HS-27A (cell line): ENCODE results near the gene ALG5.

Source experiments
- DNase-seq: peaks from one replicate; pipeline ENCODE4 v3.0.0-alpha.2; 2012; ENCODE audit warnings: low read depth, missing footprints

The ALG5 gene

DNA sequence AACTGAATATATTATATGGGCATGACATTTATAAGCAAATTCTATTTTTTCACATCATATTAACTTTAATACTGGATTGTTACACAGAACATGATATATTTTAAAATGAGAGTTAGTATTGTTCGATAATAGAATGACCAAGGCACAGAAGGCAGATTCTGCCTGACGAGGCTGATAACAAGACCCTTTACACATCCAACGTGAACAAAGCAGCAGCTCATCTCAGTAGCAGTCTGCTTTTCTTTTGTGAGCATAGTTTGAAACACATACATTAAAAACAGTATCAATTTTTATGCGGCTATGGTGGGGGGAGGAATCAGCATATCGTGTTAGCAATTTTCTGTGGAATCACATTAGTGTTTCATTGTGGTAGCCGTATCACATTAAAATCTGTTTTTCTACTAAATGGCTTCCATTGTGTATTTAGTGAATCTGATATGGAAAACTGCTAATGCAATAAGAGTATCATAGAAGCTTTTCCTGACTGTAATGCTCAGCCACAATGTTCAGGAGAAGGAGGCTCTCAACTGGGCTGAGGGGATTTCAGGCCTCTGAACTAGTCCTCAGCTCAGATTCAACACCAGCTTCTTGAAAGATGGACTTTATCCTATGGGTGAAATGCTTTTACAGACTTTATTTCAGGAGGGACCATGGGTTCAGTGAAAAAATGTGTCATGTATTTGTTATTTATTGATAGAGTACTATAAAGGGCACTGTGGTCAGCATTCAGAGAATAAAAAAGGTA, 83.1 kb downstream of the ALG5 start:
- no peak for DNase-seq

DNA sequence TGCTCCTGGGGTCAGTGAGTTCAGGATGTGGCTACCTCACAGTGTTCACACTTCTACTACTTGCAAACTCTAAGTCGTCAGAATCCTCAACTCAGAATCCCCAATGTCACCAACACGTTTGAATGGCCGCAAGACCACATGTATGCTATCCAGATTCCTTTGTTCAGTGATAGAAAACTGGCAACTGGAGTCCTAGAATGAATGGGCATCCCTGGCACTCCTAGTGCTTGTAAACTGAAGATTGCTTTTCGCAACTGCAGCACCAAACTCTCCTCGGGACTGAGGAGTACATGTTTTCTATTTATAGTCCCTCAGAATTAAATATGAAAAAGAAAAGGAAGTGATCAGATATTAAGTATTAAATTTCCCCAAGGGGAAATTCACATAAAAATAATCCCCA, 84.0 kb downstream of the ALG5 start:
- DNase-seq = no peak

DNA sequence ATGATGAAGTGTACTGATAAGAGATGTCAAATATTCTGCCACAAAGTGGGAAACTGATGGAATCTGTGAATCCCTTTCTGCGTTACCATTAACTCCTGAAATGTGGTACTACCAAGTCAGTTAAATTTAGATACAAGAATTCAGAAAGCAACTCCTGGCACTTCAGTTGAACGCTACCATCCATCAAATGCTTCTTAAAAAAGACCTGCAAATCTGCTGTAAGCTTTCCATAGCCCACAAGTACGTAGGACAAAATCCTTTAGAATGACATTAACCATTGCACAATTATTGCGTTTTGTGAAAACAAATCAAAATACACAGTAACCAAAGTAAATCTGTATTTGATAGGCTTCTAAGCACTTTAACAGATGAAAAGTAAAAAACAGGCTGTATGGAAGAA, 84.5 kb downstream of the ALG5 start:
- no peak for DNase-seq

DNA sequence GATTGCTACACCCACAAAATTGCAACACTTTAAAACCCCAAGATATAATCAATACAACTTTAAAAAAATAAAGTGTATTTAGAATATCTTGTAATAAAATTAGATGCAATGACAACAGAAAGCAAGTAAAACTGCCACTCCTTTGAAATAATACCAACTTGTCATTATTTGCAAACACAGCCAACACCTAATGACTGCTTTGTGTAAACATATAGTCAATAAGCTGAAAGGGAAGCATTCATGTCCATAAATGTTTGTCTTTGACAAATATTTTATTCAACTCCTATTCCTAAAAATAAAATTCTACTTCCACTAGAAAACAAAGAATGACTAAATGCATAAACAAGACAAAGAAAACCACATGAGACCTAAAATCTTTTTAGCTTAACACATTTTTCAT, 85.7 kb downstream of the ALG5 start:
- no peak for DNase-seq

DNA sequence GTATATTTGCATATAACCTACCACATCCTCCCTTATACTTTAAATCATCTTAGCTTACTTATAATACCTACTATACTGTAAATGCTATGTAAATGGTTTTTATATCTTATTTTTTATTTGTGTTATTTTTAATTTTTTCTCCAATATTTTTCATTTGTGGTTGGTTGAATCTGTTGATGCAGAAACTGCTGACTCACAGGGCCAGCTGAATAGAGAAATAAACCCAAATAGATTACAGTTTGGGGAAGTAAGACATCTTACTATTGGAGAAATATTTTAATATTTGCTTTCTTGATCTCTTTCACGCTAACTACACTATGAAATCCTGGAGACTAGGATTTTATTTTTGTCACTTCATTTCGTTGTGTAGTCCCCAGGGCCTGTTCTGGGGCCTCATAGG, 86.2 kb downstream of the ALG5 start:
- no peak for DNase-seq

DNA sequence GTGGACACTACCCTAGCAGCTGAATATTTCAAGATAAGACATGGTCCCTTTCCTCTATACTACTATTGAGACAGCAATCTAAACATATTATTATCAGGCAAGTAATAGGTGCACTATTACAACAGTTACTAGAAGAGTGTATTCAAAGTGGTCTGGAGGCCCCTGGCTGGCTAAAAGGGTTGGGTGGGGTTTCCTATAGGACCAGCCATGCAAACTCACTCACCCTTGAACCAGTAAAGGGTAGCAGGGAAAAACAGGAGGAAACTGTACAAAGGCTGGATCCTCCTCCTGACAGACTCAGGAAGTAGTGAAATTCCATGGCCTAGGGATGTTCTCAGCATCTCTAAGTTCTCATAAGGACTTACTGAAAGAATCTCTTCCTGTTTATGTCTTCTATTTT, 86.8 kb downstream of the ALG5 start:
- no peak for DNase-seq

DNA sequence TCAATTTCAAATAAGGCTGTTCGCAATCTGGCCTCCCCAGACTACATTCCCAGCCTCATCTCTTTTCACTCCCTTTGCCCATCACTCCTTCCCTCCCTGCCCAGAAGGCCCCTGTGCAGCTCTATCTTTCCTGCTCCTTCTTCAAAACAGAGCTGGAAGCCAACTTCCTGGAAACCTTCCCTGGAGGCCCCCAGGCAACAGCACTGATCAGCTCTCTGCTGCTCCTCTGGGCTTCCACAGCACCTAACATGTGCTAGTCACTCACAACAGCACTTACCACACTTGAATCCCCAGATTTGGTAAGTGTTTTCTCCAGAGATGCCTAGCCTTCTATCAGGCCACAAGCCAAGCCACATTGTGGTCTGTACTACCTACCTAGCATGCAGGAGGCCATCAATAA, 88.6 kb downstream of the ALG5 start:
- no peak for DNase-seq

DNA sequence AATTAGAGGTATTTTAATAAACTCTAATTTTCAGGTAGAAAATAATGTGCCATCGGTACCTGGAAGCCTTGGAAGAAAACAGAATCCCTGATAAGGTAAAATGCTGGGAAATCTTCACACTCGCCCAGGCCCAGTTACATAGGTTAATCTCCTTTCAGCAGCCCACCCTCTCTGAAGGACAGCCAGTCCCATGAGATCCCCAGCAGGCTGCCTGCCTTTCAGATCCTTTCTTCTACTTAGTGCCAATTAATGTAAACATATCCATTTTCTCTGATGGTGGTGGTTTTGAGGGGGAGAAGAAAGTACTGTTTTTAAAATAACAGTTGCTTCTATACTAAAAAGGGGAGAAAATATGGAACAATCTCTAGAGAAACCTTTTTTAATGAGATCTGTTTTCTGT, 91.3 kb downstream of the ALG5 start:
- DNase-seq = no peak

DNA sequence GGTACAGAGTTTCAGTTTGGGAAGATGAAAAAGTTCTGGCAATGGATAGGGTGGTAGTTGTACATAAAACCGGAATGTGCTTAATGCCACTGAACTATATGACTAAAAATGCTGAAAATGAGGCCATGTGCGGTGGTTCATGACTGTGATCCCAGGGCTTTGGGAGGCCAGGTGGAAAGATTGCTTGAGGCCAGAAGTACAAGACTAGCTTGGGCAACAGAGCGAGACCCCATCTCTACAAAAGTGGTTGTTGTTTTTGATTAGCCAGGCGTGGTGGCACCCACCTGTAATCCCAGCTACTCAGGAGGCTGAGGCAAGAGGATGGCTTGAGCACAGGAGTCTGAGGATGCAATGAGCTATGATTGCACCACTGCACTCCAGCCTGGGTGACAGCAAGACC, 91.9 kb downstream of the ALG5 start:
- no peak for DNase-seq

DNA sequence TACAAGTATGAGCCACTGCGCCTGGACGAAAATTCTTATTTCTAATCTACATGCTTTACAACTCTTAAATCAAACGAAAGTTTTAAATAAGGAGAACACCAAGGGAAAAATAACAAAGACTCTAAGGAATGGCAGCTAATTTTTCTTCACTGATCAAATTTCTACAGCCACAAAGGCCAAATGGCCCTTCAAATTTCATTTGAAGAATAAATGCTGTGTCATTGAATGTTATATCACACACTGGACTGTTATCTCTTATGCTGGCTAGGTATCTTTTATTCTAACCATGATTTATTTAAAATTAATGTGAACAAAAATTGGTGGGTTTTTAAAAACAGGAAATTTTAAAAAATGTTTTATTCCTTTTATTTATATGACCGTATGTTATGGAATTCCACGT, 93.2 kb downstream of the ALG5 start:
- no peak for DNase-seq

DNA sequence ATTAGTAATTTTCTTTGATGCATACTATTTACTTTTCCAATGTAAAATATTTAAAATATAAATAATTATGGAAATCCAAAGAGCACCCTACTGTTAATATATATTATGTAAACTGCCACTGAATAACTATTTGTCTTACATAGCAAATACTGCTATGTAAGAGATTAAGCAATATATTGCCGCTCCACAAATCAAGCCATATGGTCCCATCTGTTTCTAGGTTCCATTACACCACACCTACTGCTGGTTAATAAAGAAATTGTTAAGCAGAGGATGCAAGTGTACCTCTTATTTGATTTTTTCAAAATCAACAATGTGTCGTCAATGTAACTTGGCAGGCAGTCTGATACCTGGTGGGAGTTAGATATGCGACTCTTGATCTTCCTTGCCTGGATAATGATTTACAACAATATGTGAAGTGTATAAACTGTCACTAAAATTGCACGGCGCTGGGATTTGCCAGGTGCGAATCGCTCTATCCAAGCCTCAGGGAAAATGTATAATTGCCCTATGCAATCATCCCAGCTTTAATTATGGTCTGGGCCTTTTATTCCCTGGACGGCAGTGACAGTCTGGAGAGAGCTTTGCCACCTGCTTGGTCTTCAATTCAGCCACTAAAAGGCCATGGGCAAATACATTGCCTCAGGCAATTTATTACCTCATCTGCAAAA, 95.1 kb downstream of the ALG5 start:
- DNase-seq = no peak
